Stimulated activated CD8-positive, alpha-beta memory T cell treated with anti-CD3 and anti-CD28 coated beads, Interleukin-12 subunit alpha, Interleukin-12 subunit beta, amount 100 ng/mL, for 1 hour (primary cell): Measurements from ENCODE around the gene PKP4.
"Not testable (repeated sequence)": the region's sequence is repeated elsewhere in the genome, so short reads cannot be mapped to it uniquely, and the experiment has no call there.

Experiments
- DNase-seq: peaks from one replicate; pipeline ENCODE4 v3.0.0-alpha.2; 2020; ENCODE audit warnings: low read depth

Gene PKP4

GRCh38 chr2:158456309-158457066 lies at the start of gene PKP4, which contains the start of gene CCDC148:
TSS of gene PKP4 (plus strand) at chr2:158456952. CDS start at chr2:158533185, 76,233 bp downstream.
TSS of gene CCDC148 (minus strand) at chr2:158456753. CDS start at chr2:158456439, 314 bp downstream.
- DNase-seq, result peak; percentile 74

GRCh38 chr2:158407031-158407430 lies 49.7 kb upstream of the PKP4 start:
- DNase-seq, result no peak

- no peak for DNase-seq
Observed at GRCh38 chr2:158410132-158410531, 46.6 kb upstream of the PKP4 start.

GRCh38 chr2:158411748-158412147 lies 45.0 kb upstream of the PKP4 start:
- DNase-seq, result no peak

- no peak for DNase-seq
Observed at GRCh38 chr2:158412206-158412605, 44.5 kb upstream of the PKP4 start.

GRCh38 chr2:158413581-158413980 lies 43.2 kb upstream of the PKP4 start:
- no peak for DNase-seq

- DNase-seq, result no peak
Observed at GRCh38 chr2:158414538-158414937, 42.2 kb upstream of the PKP4 start.

- DNase-seq, result no peak
Observed at GRCh38 chr2:158432117-158432516, 24.6 kb upstream of the PKP4 start.

- not testable (repeated sequence) for DNase-seq
Observed at GRCh38 chr2:158433716-158434115, 23.0 kb upstream of the PKP4 start.

- DNase-seq, result not testable (repeated sequence)
Observed at GRCh38 chr2:158439062-158439461, 17.7 kb upstream of the PKP4 start.

- no peak for DNase-seq
Observed at GRCh38 chr2:158443606-158444005, 13.1 kb upstream of the PKP4 start.

- peak; percentile 4 for DNase-seq
Observed at GRCh38 chr2:158457092-158457825, 507 bp downstream of the PKP4 start.

- peak; percentile 21 for DNase-seq
Observed at GRCh38 chr2:158457826-158458616, 1.3 kb downstream of the PKP4 start.

GRCh38 chr2:158458617-158458920 lies 1.8 kb downstream of the PKP4 start:
- DNase-seq, result no peak

GRCh38 chr2:158459161-158460003 lies 2.6 kb downstream of the PKP4 start:
- DNase-seq, result no peak

- DNase-seq, result no peak
Observed at GRCh38 chr2:158460632-158461297, 4.0 kb downstream of the PKP4 start.

- no peak for DNase-seq
Observed at GRCh38 chr2:158463496-158464095, 6.8 kb downstream of the PKP4 start.

GRCh38 chr2:158464426-158465281 lies 7.9 kb downstream of the PKP4 start:
- DNase-seq, result no peak

GRCh38 chr2:158467248-158467647 lies 10.5 kb downstream of the PKP4 start:
- no peak for DNase-seq

GRCh38 chr2:158472829-158473228 lies 16.1 kb downstream of the PKP4 start:
- DNase-seq, result not testable (repeated sequence)
